Heart left ventricle (tissue), 16 donors: ENCODE results near the gene ZCRB1. TPM values are rescaled to one million over a fixed set of nuclear protein-coding genes. Genes with fewer than 3 reads are reported as not detected.

Source experiments
- ATAC-seq, 4 donors: fragments of 200-7000 bp; cut with Tn5 transposase; one replicate each; pipeline ENCODE4 v1.9.1; 2020 to 2022; ENCODE audit warnings: moderate library complexity in 4 of 4, mild to moderate bottlenecking in 3 of 4, moderate number of reproducible peaks in 1 of 4
- DNase-seq, 5 donors: peaks; one replicate each; pipeline ENCODE4 v3.0.0-alpha.2; 2020
- H3K27ac ChIP-seq, 12 donors: fragments of 200-600 bp; sonication (generic) in 4 of 12; one replicate each; pipeline versions ENCODE4 v1.5.0 to v1.8.0; 2016 to 2022; ENCODE audit warnings: mild to moderate bottlenecking in 2 of 12
- H3K27me3 ChIP-seq, 9 donors: fragments of 200-600 bp; sonication (generic) in 2 of 9; one replicate each; pipeline versions ENCODE4 v1.5.1 to v1.8.0; 2016 to 2022; ENCODE audit warnings: mild to moderate bottlenecking in 3 of 9
- H3K36me3 ChIP-seq, 9 donors: fragments of 200-600 bp; sonication (generic) in 2 of 9; one replicate each; pipeline versions ENCODE4 v1.5.0 to v1.8.0; 2018 to 2022; ENCODE audit warnings: mild to moderate bottlenecking in 2 of 9
- H3K4me1 ChIP-seq, 12 donors: fragments of 200-600 bp; sonication (generic) in 4 of 12; one replicate each; pipeline versions ENCODE4 v1.5.0 to v1.8.0; 2016 to 2022; ENCODE audit warnings: mild to moderate bottlenecking in 3 of 12
- H3K4me3 ChIP-seq, 12 donors: fragments of 200-600 bp; sonication (generic) in 4 of 12; one replicate each; pipeline versions ENCODE4 v1.5.0 to v1.8.0; 2017 to 2022; ENCODE audit warnings: mild to moderate bottlenecking in 9 of 12, moderate library complexity in 4 of 12
- H3K9me3 ChIP-seq, 12 donors: fragments of 200-600 bp; sonication (generic) in 4 of 12; one replicate each; pipeline versions ENCODE4 v1.5.0 to v1.8.0; 2016 to 2022; ENCODE audit warnings: mild to moderate bottlenecking in 1 of 12
- POLR2A ChIP-seq, 2 donors: fragments of 450-650 bp; IDR thresholded peaks; one replicate each; pipeline ENCODE4 v1.6.1; 2017; ENCODE audit warnings: antibody characterized with exemption in 2 of 2, mild to moderate bottlenecking in 2 of 2, moderate library complexity in 2 of 2
- WGBS, 4 donors: extraction: QIAGEN DNeasy Blood & Tissue Kit in 2 of 4; methylation state at CpG; one replicate each; pipeline versions ENCODE4 v1.1.5 to v1.1.7; 2013 to 2018; 5-methylcytosine and 5-hydroxymethylcytosine counted together
- intact Hi-C, 10 donors: fragments of 100-400 bp; cut with DNase I; formaldehyde crosslinking; loops; one replicate each; pipeline versions ENCODE4 v1.11.1 to v1.14.2; 2022
- polyA plus RNA-seq, 2 donors: library from polyadenylated mRNA; stranded (reverse); fragments of 200-250 nt; gene quantifications; one replicate each; pipeline ENCODE4 v1.2.3, GENCODE V29; 2013
- total RNA-seq, 9 donors: library from RNA; depleted of rRNA in 2 of 9; stranded (reverse); fragments of >200 nt in 2 of 9; fragmentation: NEBNext Ultra II Directional in 3 of 9; extraction: Animal tissue kit (Norgen Biotek cat#: 25700) in 3 of 9; gene quantifications; one replicate each; pipeline versions ENCODE4 v1.1.0 to v1.2.4, GENCODE V29; 2016 to 2023
- TF ChIP-seq, protein P1 (sequence below), 12 donors: fragments of 200-600 bp; sonication (generic) in 4 of 12; IDR thresholded peaks; one replicate each; pipeline versions ENCODE4 v1.5.0 to v1.8.0; 2018 to 2022; ENCODE audit warnings: antibody characterized with exemption in 12 of 12, mild to moderate bottlenecking in 5 of 12
- donor health status: ischemic (EF 13 %, LVEDD 7.1; RV severe dilation, severe dysfunction).
- donor health status: healthy with polysubstance abuse.
- donor health status: DM: no; HTN: yes; CAD: no.
- donor health status: DM: no; HTN: no; CAD: no.
- donor health status: ischemic (EF 25% LVEDD 6.9; RV normal size, moderate dysfunction).
- donor health status: ischemic (EF 25% LVEDD 5.7; RV mildly dilated, moderate dysfunction).
- donor health status: healthy.
- donor health status: DM: yes; HTN: yes; CAD: no.
- donor health status: ischemic (EF 35%, LVEDD 5.7; RV mildly dilated, moderate dysfunction).
- donor health status: nonischemic (EF 11% LVEDD 7.7; RV severe dilation, severe dysfunction).
- donor health status: DM: yes; HTN: yes; CAD: no.
- donor health status: PGD.
- donor health status: ischemic (EF 29% LVEDD 5.4; RV normal size, mild dysfunction).
- donor health status: nonischemic (EF 23%, LVEDD 6.1; RV moderate dilation, normal function).

The ZCRB1 gene
- total and polyA plus RNA-seq, 11 donors: 28.1 to 69.0 (median 52.4) TPM

DNA sequence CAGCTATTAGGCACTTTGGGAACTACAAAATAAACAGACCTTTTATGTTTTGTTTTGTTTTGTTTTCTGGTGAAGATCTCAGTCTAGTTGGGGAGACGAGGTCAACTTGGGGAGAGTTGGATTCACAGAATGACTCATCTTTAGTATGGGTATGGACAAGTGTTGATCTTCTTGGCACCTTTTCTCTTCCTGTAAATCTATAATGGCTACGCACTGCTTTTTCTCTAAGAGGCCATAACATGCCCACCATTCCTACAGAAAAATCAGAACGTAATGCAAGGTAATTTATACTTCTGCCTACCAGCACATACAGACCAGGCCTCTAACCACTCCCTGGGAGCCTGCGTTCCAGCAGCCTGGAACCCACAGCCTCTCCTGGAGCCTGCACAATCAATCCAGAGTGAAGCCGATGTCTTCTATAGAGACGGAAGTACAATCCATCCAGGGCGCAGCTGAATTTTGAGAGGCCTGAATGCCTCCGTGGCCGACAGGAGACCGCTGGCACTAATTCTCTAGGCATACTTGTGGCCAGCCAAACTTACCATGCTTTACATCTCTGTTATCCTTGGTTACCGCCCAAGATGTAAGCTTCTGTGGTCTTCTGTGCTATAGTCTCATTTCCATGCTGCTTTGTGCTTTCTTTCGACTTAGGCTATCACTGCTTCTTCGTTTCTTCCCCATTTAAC is 790 bp upstream of the ZCRB1 start:
- peak in 3 of 4 donors; percentile 17 to 31 (median 20) for ATAC-seq
- 14 to 15% (median 14%) methylated on average over 13 of the region's 13 CpGs for WGBS, 4 donors

DNA sequence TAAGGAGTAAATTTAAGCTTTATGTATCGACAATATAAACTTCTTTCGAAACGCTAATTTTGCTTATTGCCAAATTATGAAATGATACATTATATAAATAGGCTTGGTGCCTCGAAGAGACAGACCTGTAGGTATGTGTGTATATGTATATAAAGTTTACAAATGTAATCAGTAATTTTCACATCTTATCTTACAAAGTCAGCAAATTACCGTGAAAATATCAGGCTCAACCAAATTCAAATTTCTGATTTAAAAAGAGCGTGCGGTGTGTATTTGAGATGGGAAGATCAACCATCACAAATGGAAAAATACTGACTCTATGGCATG is 605 bp downstream of the ZCRB1 start:
- peak overlapping the region in 11 of 12 donors; percentile 56 to 90 (median 83) for H3K27ac ChIP-seq
- no peaks in the 10 kb centered on the region for H3K9me3 ChIP-seq
- no peak for ATAC-seq
- no peaks in the 10 kb centered on the region for H3K27me3 ChIP-seq
- TF ChIP-seq POLR2A (IDR thresholded peaks at IDR 0.05): no peak
- TF ChIP-seq, protein P1, sequence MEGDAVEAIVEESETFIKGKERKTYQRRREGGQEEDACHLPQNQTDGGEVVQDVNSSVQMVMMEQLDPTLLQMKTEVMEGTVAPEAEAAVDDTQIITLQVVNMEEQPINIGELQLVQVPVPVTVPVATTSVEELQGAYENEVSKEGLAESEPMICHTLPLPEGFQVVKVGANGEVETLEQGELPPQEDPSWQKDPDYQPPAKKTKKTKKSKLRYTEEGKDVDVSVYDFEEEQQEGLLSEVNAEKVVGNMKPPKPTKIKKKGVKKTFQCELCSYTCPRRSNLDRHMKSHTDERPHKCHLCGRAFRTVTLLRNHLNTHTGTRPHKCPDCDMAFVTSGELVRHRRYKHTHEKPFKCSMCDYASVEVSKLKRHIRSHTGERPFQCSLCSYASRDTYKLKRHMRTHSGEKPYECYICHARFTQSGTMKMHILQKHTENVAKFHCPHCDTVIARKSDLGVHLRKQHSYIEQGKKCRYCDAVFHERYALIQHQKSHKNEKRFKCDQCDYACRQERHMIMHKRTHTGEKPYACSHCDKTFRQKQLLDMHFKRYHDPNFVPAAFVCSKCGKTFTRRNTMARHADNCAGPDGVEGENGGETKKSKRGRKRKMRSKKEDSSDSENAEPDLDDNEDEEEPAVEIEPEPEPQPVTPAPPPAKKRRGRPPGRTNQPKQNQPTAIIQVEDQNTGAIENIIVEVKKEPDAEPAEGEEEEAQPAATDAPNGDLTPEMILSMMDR (IDR thresholded peaks at IDR 0.05): no peak
- H3K4me3 ChIP-seq: peak overlapping the region; percentile 47 to 96 (median 76)
- peaks cover 4 to 38% (median 25%) of the 10 kb centered on the region in 12 donors for H3K4me1 ChIP-seq
- intact Hi-C loops: loop anchor here in 8 of 10 donors (5.0 to 10.0 kb wide), 3 partner anchors 88 to 183 kb away; partner anchors contain the start of genes YAF2 (in 6 of the 8) and GXYLT1 (in 3 of the 8)
- WGBS, 4 donors: 50 to 60% (median 57%) methylated on average over 7 of the region's 7 CpGs
- peaks cover 0 to 35% (median 21%) of the 10 kb centered on the region in 9 donors for H3K36me3 ChIP-seq
- no peak for DNase-seq

More for the DNA sequence above, 790 bp upstream of the ZCRB1 start:
- Histone ChIP-seq H3K27ac (peak overlapping the region in 10 of 12 donors; percentile 80 to 90 (median 83)), H3K4me3 (peak overlapping the region; percentile 47 to 96 (median 76)), H3K4me1 (peaks cover 4 to 42% (median 25%) of the 10 kb centered on the region in 12 donors), H3K36me3 (peaks cover 0 to 21% (median 11%) of the 10 kb centered on the region in 9 donors), H3K9me3 (no peaks in the 10 kb centered on the region), H3K27me3 (no peaks in the 10 kb centered on the region)
- no peak for TF ChIP-seq POLR2A (IDR thresholded peaks at IDR 0.05)
- TF ChIP-seq, protein P1 (IDR thresholded peaks at IDR 0.05): no peak
- DNase-seq: no peak
- intact Hi-C loops: loop anchor here in 9 of 10 donors (2.0 to 10.0 kb wide), 5 partner anchors 88 to 196 kb away; partner anchors contain the start of genes YAF2 (in 7 of the 9) and GXYLT1 (in 3 of the 9)

DNA sequence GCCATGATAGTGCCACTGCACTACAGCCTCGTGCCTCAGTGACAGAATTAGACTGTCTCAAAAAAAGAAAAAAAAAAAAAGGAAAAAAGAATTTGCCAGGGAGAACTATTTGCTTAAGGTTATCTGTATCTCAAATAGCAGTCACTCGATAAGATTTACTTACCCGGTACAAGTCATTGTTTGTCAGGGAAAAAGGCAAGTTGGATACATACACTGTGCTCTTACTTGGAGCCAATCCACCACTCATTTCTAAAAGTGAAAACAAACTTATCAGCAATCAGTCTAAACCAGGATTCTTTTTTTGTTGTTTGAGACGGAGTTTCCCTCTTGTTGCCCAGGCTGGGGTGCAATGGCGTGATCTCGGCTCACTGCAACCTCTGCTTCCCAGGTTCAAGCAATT is 2.0 kb downstream of the ZCRB1 start:
- H3K9me3 ChIP-seq: no peaks in the 10 kb centered on the region
- no peak for TF ChIP-seq POLR2A (IDR thresholded peaks at IDR 0.05)
- TF ChIP-seq, protein P1 (IDR thresholded peaks at IDR 0.05): no peak
- WGBS, 4 donors: 84 to 92% (median 86%) methylated on average over 6 of the region's 6 CpGs
- no peak overlapping the region for H3K4me3 ChIP-seq
- DNase-seq (no peak), ATAC-seq (no peak)
- H3K27me3 ChIP-seq: no peaks in the 10 kb centered on the region
- peaks cover 0 to 44% (median 28%) of the 10 kb centered on the region in 9 donors for H3K36me3 ChIP-seq
- H3K27ac ChIP-seq: no peak overlapping the region
- peaks cover 4 to 37% (median 25%) of the 10 kb centered on the region in 12 donors for H3K4me1 ChIP-seq
- intact Hi-C loops: loop anchor here in 3 of 10 donors (5.0 to 10.0 kb wide), 2 partner anchors 87 to 89 kb away; partner anchors contain the start of gene YAF2 (in 3 of the 3)

DNA sequence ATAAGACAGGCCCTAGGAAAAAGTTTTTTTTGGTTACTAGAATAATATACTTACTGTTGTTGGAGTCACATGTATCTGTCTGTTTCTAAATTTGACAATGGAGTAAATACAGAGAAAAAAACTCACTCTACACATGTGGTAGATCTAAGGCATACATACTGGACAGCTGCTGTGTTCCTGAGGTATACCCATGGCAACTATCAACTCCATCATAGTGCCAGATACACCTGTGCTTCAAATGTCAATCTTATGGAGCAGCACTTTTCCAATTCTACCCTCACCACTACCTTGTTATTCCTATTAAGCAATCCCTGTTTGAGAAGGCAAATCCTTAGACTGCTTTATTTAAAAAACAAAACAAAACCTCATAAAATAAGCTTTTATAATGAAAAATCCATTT is 3.3 kb downstream of the ZCRB1 start:
- H3K36me3 ChIP-seq: peaks cover 0 to 47% (median 28%) of the 10 kb centered on the region in 9 donors
- no peaks in the 10 kb centered on the region for H3K27me3 ChIP-seq
- H3K9me3 ChIP-seq: no peaks in the 10 kb centered on the region
- H3K4me3 ChIP-seq: no peak overlapping the region
- no peak for TF ChIP-seq POLR2A (IDR thresholded peaks at IDR 0.05)
- TF ChIP-seq, protein P1 (IDR thresholded peaks at IDR 0.05): no peak
- DNase-seq: no peak
- intact Hi-C loops: loop anchor here in 3 of 10 donors (5.0 to 10.0 kb wide), 2 partner anchors 85 to 88 kb away; partner anchors contain the start of gene YAF2 (in 3 of the 3)
- peaks cover 4 to 24% (median 17%) of the 10 kb centered on the region in 12 donors for H3K4me1 ChIP-seq
- no peak overlapping the region for H3K27ac ChIP-seq
- no peak for ATAC-seq
